Right atrium auricular region (tissue), 2 donors: ENCODE data around the gene EFEMP1. TPM values are rescaled to one million over a fixed set of nuclear protein-coding genes. Genes with fewer than 3 reads are reported as not detected.
A peak's percentile ranks its signal among the peaks of the same experiment; 100 is the strongest.

Source experiments
- DNase-seq: peaks from one replicate; pipeline ENCODE4 v3.0.0-alpha.2; 2019; ENCODE audit warnings: low spot score
- H3K27ac ChIP-seq, 2 donors: fragments of 200-600 bp; sonication (generic); 1 replicate in 1 of 2; 2 replicates in 1 of 2; pipeline ENCODE4 v1.5.1; 2016 to 2019
- H3K27me3 ChIP-seq, 2 donors: fragments of 200-600 bp; sonication (generic); one replicate each; pipeline versions ENCODE4 v1.5.1 to v1.6.0; 2017 to 2019
- H3K36me3 ChIP-seq: fragments of 200-600 bp; sonication (generic); one replicate; pipeline ENCODE4 v1.5.1; 2016
- H3K4me1 ChIP-seq, 2 donors: fragments of 200-600 bp; sonication (generic); one replicate each; pipeline versions ENCODE4 v1.5.1 to v1.6.0; 2017 to 2019
- H3K4me3 ChIP-seq, 2 donors: fragments of 200-600 bp; sonication (generic); 1 replicate in 1 of 2; 2 replicates in 1 of 2; pipeline ENCODE4 v1.5.1; 2017 to 2019; ENCODE audit warnings: mild to moderate bottlenecking in 1 of 2, moderate library complexity in 1 of 2
- H3K9me3 ChIP-seq, 2 donors: fragments of 200-600 bp; sonication (generic); one replicate each; pipeline ENCODE4 v1.5.1; 2019
- total RNA-seq, 2 donors: library from RNA; depleted of rRNA; stranded (reverse); fragments of >200 nt; gene quantifications; one replicate each; pipeline ENCODE4 v1.1.0, GENCODE V29; 2016
- TF ChIP-seq, protein P1 (sequence below), 2 donors: fragments of 200-600 bp; sonication (generic); IDR thresholded peaks; one replicate each; pipeline ENCODE4 v1.5.1; 2019; ENCODE audit warnings: antibody characterized with exemption in 2 of 2

The EFEMP1 gene
- total RNA-seq, 2 donors from 2014 or later, result 246 to 308 TPM

DNA sequence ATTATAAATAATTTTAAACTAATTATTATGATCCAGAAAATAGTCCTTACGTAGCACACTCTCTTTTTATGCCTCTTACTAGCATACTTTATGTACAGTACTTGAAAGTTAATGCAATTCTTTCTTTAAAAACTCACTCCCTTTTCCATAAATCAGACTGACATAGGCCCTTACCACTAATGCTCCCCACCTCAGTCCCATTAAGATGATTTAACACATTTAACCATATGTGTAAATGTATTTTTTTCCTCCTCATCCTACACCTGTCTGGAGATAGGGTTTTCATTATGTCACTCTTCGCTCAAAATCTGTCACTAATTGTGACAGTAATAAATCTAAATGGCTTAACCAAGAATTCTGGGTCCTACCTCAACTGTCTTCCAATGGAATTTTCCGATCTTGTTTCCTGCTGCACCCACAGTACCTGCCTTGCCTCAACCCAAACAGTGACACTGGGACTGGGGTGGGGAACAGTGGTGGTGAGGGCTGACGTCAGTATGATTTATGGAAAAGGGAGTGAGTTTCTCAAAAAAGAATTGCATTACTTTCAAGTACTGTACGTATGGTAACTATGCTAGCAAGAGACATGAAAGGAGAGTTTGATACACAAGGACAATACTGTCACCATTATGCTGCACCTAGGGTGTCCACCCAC, 25.1 kb downstream of the EFEMP1 start:
- H3K27me3 ChIP-seq, result no peaks in the 10 kb centered on the region
- peaks cover 0 to 3% of the 10 kb centered on the region in 2 donors for H3K4me1 ChIP-seq
- H3K36me3 ChIP-seq, result no peaks in the 10 kb centered on the region
- DNase-seq, result no peak
- TF ChIP-seq, protein P1, sequence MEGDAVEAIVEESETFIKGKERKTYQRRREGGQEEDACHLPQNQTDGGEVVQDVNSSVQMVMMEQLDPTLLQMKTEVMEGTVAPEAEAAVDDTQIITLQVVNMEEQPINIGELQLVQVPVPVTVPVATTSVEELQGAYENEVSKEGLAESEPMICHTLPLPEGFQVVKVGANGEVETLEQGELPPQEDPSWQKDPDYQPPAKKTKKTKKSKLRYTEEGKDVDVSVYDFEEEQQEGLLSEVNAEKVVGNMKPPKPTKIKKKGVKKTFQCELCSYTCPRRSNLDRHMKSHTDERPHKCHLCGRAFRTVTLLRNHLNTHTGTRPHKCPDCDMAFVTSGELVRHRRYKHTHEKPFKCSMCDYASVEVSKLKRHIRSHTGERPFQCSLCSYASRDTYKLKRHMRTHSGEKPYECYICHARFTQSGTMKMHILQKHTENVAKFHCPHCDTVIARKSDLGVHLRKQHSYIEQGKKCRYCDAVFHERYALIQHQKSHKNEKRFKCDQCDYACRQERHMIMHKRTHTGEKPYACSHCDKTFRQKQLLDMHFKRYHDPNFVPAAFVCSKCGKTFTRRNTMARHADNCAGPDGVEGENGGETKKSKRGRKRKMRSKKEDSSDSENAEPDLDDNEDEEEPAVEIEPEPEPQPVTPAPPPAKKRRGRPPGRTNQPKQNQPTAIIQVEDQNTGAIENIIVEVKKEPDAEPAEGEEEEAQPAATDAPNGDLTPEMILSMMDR (IDR thresholded peaks at IDR 0.05), result no peak
- H3K4me3 ChIP-seq, result no peak overlapping the region
- no peak overlapping the region for H3K27ac ChIP-seq
- no peaks in the 10 kb centered on the region for H3K9me3 ChIP-seq

- H3K27ac ChIP-seq, result no peak overlapping the region
These were observed 26.9 kb downstream of the EFEMP1 start for GRCh38 chr2:55896633-55897032.

DNA sequence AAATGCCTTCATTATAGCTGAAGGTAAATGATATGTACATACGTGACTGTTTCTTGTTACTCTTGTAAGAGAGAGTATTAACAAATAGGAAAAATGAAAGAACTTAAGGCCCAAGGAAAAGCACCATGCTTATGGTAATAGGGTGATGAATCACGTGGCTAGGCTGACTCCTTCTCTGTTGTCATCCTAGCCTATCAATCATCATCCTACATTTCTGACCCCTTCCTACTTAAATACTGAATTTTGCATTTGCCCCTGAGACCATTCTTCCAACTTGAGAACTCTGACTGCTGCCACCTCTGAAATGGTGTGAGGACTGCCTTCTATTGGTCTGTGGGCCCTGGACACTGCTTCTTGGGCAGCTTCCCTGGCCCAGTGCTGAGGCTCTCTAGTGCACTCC, 28.9 kb downstream of the EFEMP1 start:
- Histone ChIP-seq H3K27me3 (no peaks in the 10 kb centered on the region), H3K4me1 (no peaks in the 10 kb centered on the region), H3K9me3 (no peaks in the 10 kb centered on the region), H3K27ac (no peak overlapping the region), H3K36me3 (no peaks in the 10 kb centered on the region), H3K4me3 (no peak overlapping the region)
- no peak for DNase-seq
- TF ChIP-seq, protein P1 (IDR thresholded peaks at IDR 0.05), result no peak

More at GRCh38 chr2:55896633-55897032, 26.9 kb downstream of the EFEMP1 start:
- no peak overlapping the region for H3K4me3 ChIP-seq
- TF ChIP-seq, protein P1 (IDR thresholded peaks at IDR 0.05), result no peak
- H3K9me3 ChIP-seq, result no peaks in the 10 kb centered on the region
- peaks cover 0 to 3% of the 10 kb centered on the region in 2 donors for H3K4me1 ChIP-seq
- no peak for DNase-seq
- H3K36me3 ChIP-seq, result no peaks in the 10 kb centered on the region
- no peaks in the 10 kb centered on the region for H3K27me3 ChIP-seq

DNA sequence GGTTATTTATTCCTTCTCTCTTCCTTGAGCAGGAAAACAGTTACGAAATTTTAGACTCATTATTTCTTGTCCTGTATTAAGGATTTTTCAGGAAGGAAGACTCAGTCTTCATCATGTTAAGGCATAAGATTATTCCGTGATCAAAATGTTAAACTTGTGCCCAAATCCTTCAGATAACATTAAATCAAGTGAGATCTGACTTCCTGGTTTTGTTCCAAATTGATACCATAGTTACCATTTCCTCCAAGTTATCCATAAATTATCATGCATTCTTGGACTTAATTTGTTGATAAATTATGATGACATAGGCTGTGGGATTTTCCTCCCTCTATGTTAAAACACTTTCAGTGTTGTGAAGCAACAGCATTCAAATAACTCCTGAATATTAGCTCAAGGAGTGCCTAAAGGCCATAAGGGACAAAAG, 31.9 kb downstream of the EFEMP1 start:
- H3K27ac ChIP-seq, result no peak overlapping the region

DNA sequence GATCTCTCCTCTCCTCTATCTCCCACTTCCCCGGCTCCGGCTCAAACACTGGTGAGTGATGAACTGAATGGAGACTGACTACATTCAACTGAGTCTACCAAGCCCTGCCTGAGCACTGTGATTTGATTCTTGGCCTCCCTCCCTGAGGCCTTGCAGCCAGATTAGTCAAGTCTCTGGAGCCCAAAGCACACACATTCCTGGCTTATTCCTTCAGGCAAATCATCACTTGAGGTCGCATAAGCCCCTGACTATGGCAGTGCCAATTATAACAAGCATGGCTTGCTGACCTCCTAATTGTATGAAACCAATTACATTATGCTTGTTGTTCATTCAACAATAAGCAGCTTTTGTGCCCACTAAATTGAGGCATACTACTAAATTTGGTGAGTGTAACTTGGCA, 34.6 kb downstream of the EFEMP1 start:
- H3K27me3 ChIP-seq, result no peaks in the 10 kb centered on the region
- peak overlapping the region; percentile 34 to 88 for H3K27ac ChIP-seq
- no peaks in the 10 kb centered on the region for H3K9me3 ChIP-seq
- DNase-seq, result no peak
- no peak overlapping the region for H3K4me3 ChIP-seq
- peaks cover 0 to 51% of the 10 kb centered on the region in 2 donors for H3K4me1 ChIP-seq
- H3K36me3 ChIP-seq, result no peaks in the 10 kb centered on the region
- TF ChIP-seq, protein P1 (IDR thresholded peaks at IDR 0.05), result no peak

More for the DNA sequence above, 31.9 kb downstream of the EFEMP1 start:
- Histone ChIP-seq H3K27me3 (no peaks in the 10 kb centered on the region), H3K4me1 (peaks cover 0 to 25% of the 10 kb centered on the region in 2 donors), H3K9me3 (no peaks in the 10 kb centered on the region), H3K36me3 (no peaks in the 10 kb centered on the region), H3K4me3 (no peak overlapping the region)
- DNase-seq, result no peak
- TF ChIP-seq, protein P1 (IDR thresholded peaks at IDR 0.05), result no peak
